RWPE1 (cell line): Measurements from ENCODE around the gene KCTD6.

Experiments
- CTCF ChIA-PET: fragments of 350-600 bp; sonication (Branson Sonifier 250); formaldehyde crosslinking; extraction: SDS; loops from one replicate; lab custom pipeline; 2021; lab: Yijun Ruan, JAX
- POLR2A ChIA-PET: fragments of 400-600 bp; formaldehyde crosslinking; extraction: SDS; loops from one replicate; lab custom pipeline; 2020; ENCODE audit warnings: antibody characterized with exemption; ENCODE audit not compliant: low non-redundant PET; lab: Yijun Ruan, JAX
- DNase-seq: peaks from one replicate; pipeline ENCODE4 v3.0.0; 2012; ENCODE audit warnings: low spot score
- H3K27ac ChIP-seq: fragments of 450-650 bp; 2 replicates; pipeline ENCODE4 v1.5.1; 2017
- CTCF ChIP-seq: fragments of 450-650 bp; conservative IDR thresholded peaks from 2 replicates; pipeline ENCODE4 v1.5.1; 2017; ENCODE audit warnings: low read depth, mild to moderate bottlenecking

KCTD6 gene

GRCh38 chr3:58491506-58492402 is at the start of gene KCTD6:
Gene KCTD6, plus strand, starts transcription at chr3:58492096. Its CDS starts 6,660 bp downstream, at chr3:58498756.
- ChIA-PET POLR2A (interaction anchor here (0.9 kb wide), 1 partner anchor 20 kb away, joined by 3 read pairs; no protein-coding TSS in a partner anchor), CTCF (interaction anchor here (0.6 to 1.4 kb wide), 7 partner anchors 18 to 96 kb away, joined by 3 to 5 read pairs (median 4); no protein-coding TSS in a partner anchor)
- H3K27ac ChIP-seq = peak within 1 kb of the TSS; percentile 75
- DNase-seq = peak; percentile 77
- TF ChIP-seq CTCF = peak; percentile 88

- H3K27ac ChIP-seq = no peak overlapping the region
- ChIA-PET CTCF (interaction anchor here (1.1 kb wide), 1 partner anchor 11 kb away, joined by 3 read pairs; no protein-coding TSS in a partner anchor), POLR2A (no interaction called here)
- DNase-seq = no peak
- no peak for TF ChIP-seq CTCF
Observed at GRCh38 chr3:58452176-58452575, 39.7 kb upstream of the KCTD6 start.

GRCh38 chr3:58459160-58459559 is 32.7 kb upstream of the KCTD6 start:
- no peak for DNase-seq
- no peak for TF ChIP-seq CTCF
- ChIA-PET CTCF (no interaction called here), POLR2A (no interaction called here)
- H3K27ac ChIP-seq = no peak overlapping the region

- no peak for DNase-seq
- peak overlapping the region; percentile 70 for H3K27ac ChIP-seq
- no peak for TF ChIP-seq CTCF
- ChIA-PET CTCF (no interaction called here), POLR2A (no interaction called here)
Observed at GRCh38 chr3:58462829-58463180, 29.1 kb upstream of the KCTD6 start.

GRCh38 chr3:58463181-58463941 is 28.5 kb upstream of the KCTD6 start:
- H3K27ac ChIP-seq = peak overlapping the region; percentile 70
- CTCF ChIA-PET = interaction anchor here (0.6 to 1.3 kb wide), 10 partner anchors 9 to 419 kb away, joined by 3 to 9 read pairs (median 4); no protein-coding TSS in a partner anchor
- TF ChIP-seq CTCF = peak; percentile 95
- DNase-seq = peak; percentile 86
- POLR2A ChIA-PET = no interaction called here

- ChIA-PET CTCF (interaction anchor here (0.6 to 1.3 kb wide), 9 partner anchors 8 to 418 kb away, joined by 3 to 9 read pairs (median 4); no protein-coding TSS in a partner anchor), POLR2A (interaction anchor here (0.6 kb wide), 1 partner anchor 18 kb away, joined by 6 read pairs; no protein-coding TSS in a partner anchor)
- H3K27ac ChIP-seq = peak overlapping the region; percentile 69
- peak; percentile 41 for TF ChIP-seq CTCF
- DNase-seq = no peak
Observed at GRCh38 chr3:58463942-58464271, 28.0 kb upstream of the KCTD6 start.
